Thyroid gland (tissue), 4 donors: Measurements from ENCODE around the gene DNER. TPM values are rescaled to one million over a fixed set of nuclear protein-coding genes. Genes with fewer than 3 reads are reported as not detected.

Experiments
- DNase-seq, 2 donors: peaks; one replicate each; pipeline ENCODE4 v3.0.0-alpha.2; 2019
- H3K27ac ChIP-seq, 3 donors: fragments of 200-600 bp; sonication (generic); 1 replicate in 2 of 3; 2 replicates in 1 of 3; pipeline ENCODE4 v1.5.1; 2016 to 2019; ENCODE audit warnings: mild to moderate bottlenecking in 1 of 3, moderate library complexity in 1 of 3
- H3K27me3 ChIP-seq: fragments of 200-600 bp; sonication (generic); one replicate; pipeline ENCODE4 v1.5.1; 2019
- H3K36me3 ChIP-seq, 2 donors: fragments of 200-600 bp; sonication (generic); one replicate each; pipeline ENCODE4 v1.5.1; 2016 to 2019
- H3K4me1 ChIP-seq, 2 donors: fragments of 200-600 bp; sonication (generic); one replicate each; pipeline ENCODE4 v1.5.1; 2017 to 2019
- H3K4me3 ChIP-seq, 3 donors: fragments of 200-600 bp; sonication (generic); replicated peaks in 1 of 3; 1 replicate in 2 of 3; 2 replicates in 1 of 3; pipeline ENCODE4 v1.5.1; 2016; ENCODE audit warnings: mild to moderate bottlenecking in 1 of 3
- H3K9me3 ChIP-seq: fragments of 200-600 bp; sonication (generic); one replicate; pipeline ENCODE4 v1.5.1; 2017
- CTCF ChIP-seq, 6 experiments: fragments of 200-600 bp in 3 of 6; fragments of 450-650 bp in 3 of 6; sonication (generic) in 3 of 6; IDR thresholded peaks; one replicate each; pipeline ENCODE4 v1.5.1; 2016 to 2019; ENCODE audit warnings: antibody characterized with exemption in 6 of 6, mild to moderate bottlenecking in 2 of 6, inconsistent platforms in 1 of 6, moderate library complexity in 1 of 6
- POLR2A ChIP-seq, 2 donors: fragments of 450-650 bp; IDR thresholded peaks; one replicate each; pipeline ENCODE4 v1.6.1; 2017; ENCODE audit warnings: antibody characterized with exemption in 2 of 2, mild to moderate bottlenecking in 2 of 2, moderate library complexity in 1 of 2
- WGBS, 2 donors: methylation state at CpG; one replicate each; pipeline ENCODE4 v1.1.5; 2017; 5-methylcytosine and 5-hydroxymethylcytosine counted together
- intact Hi-C: fragments of 100-400 bp; cut with DNase I; formaldehyde crosslinking; loops from one replicate; pipeline ENCODE4 v1.15.1; 2023
- small RNA-seq: library from RNA; depleted of rRNA; stranded (forward); fragments of <200 nt; gene quantifications from one replicate; pipeline ENCODE3, GENCODE V24; 2016
- total RNA-seq, 4 donors: library from RNA; depleted of rRNA; stranded (reverse); fragments of >200 nt; gene quantifications; one replicate each; pipeline ENCODE4 v1.2.3, GENCODE V29; 2016

The DNER gene
- total RNA-seq, 4 donors from 2014 or later: 0.13 to 0.93 (median 0.42) TPM; not detected in 1

- TF ChIP-seq CTCF (IDR thresholded peaks at IDR 0.05) (no peak), POLR2A (IDR thresholded peaks at IDR 0.05) (no peak)
- WGBS, 2 donors: 85 to 93% methylated on average over 3 of the region's 3 CpGs
- intact Hi-C loops: no loop called here
- no peak for DNase-seq
- H3K36me3 ChIP-seq: no peaks in the 10 kb centered on the region
- no peak overlapping the region for H3K27ac ChIP-seq
- H3K9me3 ChIP-seq: no peaks in the 10 kb centered on the region
- no peaks in the 10 kb centered on the region for H3K27me3 ChIP-seq
- no peaks in the 10 kb centered on the region for H3K4me1 ChIP-seq
- H3K4me3 ChIP-seq: no peak overlapping the region
Observed at GRCh38 chr2:229319558-229319957, 394.8 kb downstream of the DNER start.

- DNase-seq: no peak
- H3K27ac ChIP-seq: peak overlapping the region in 1 of 3 donors; percentile 2
- no peaks in the 10 kb centered on the region for H3K4me1 ChIP-seq
- WGBS, 2 donors: 76 to 82% methylated on average over 5 of the region's 5 CpGs
- no peaks in the 10 kb centered on the region for H3K36me3 ChIP-seq
- TF ChIP-seq POLR2A (IDR thresholded peaks at IDR 0.05) (no peak), CTCF (IDR thresholded peaks at IDR 0.05) (no peak)
- H3K9me3 ChIP-seq: no peaks in the 10 kb centered on the region
- H3K27me3 ChIP-seq: no peaks in the 10 kb centered on the region
- intact Hi-C loops: no loop called here
- H3K4me3 ChIP-seq: no peak overlapping the region
Observed at GRCh38 chr2:229314117-229314516, 400.2 kb downstream of the DNER start.

- Histone ChIP-seq H3K4me1 (no peaks in the 10 kb centered on the region), H3K27me3 (no peaks in the 10 kb centered on the region), H3K9me3 (no peaks in the 10 kb centered on the region), H3K36me3 (no peaks in the 10 kb centered on the region), H3K27ac (peak overlapping the region in 1 of 3 donors; percentile 2), H3K4me3 (no peak overlapping the region)
- TF ChIP-seq POLR2A (IDR thresholded peaks at IDR 0.05) (no peak), CTCF (IDR thresholded peaks at IDR 0.05) (no peak)
- intact Hi-C loops: no loop called here
- 50 to 71% methylated on average over 3 of the region's 3 CpGs for WGBS, 2 donors
- DNase-seq: no peak
Observed at GRCh38 chr2:229313591-229313990, 400.8 kb downstream of the DNER start.

Small RNA genes lying within 50 kb of the gene (small RNA-seq; reads per million reads assigned to genes)
- not detected for gene RNU7-9P

Other genes with a start within 250 kb of the DNER start
- gene TRIP12, start 207.5 kb upstream of the DNER start, total RNA-seq: 100 to 1,000 TPM; 155 to 273 (median 184) TPM
- 10 to 100 TPM in 2 of 4 donors, 1 to 10 TPM in 2; 4.7 to 17.9 (median 11.3) TPM for gene FBXO36, start 207.9 kb upstream of the DNER start, total RNA-seq